Fibroblast of peridontal ligament (primary cell): ENCODE results near the gene LSP1.

Experiments
- DNase-seq: peaks from one replicate; pipeline ENCODE4 v3.0.0-alpha.2; 2010; ENCODE audit errors: extremely low read depth

LSP1 gene

GRCh38 chr11:1917523-1918435, 64.9 kb downstream of the LSP1 start:
- DNase-seq = no peak

GRCh38 chr11:1918436-1919315, 65.8 kb downstream of the LSP1 start:
- DNase-seq = no peak

- DNase-seq = no peak
Observed at GRCh38 chr11:1919391-1920127, 66.7 kb downstream of the LSP1 start, which contains the start of gene TNNT3. Gene TNNT3 (plus strand): TSS chr11:1919703. CDS start chr11:1922875, 3,172 bp downstream.

- DNase-seq = no peak
Observed at GRCh38 chr11:1920128-1920908, 67.4 kb downstream of the LSP1 start.

GRCh38 chr11:1920909-1921573, 68.2 kb downstream of the LSP1 start:
- DNase-seq = no peak

- peak; percentile 43 for DNase-seq
Observed at GRCh38 chr11:1921574-1922141, 68.8 kb downstream of the LSP1 start.

GRCh38 chr11:1922481-1923081, 69.7 kb downstream of the LSP1 start:
- no peak for DNase-seq

- no peak for DNase-seq
Observed at GRCh38 chr11:1923201-1923956, 70.5 kb downstream of the LSP1 start.

GRCh38 chr11:1924181-1924580, 71.3 kb downstream of the LSP1 start:
- no peak for DNase-seq

- no peak for DNase-seq
Observed at GRCh38 chr11:1924646-1925372, 71.9 kb downstream of the LSP1 start.

GRCh38 chr11:1925373-1926155, 72.7 kb downstream of the LSP1 start:
- DNase-seq = no peak

- no peak for DNase-seq
Observed at GRCh38 chr11:1926156-1927025, 73.5 kb downstream of the LSP1 start.

GRCh38 chr11:1927026-1927847, 74.4 kb downstream of the LSP1 start:
- DNase-seq = no peak

- no peak for DNase-seq
Observed at GRCh38 chr11:1927848-1928469, 75.1 kb downstream of the LSP1 start.

GRCh38 chr11:1928470-1928890, 75.6 kb downstream of the LSP1 start:
- no peak for DNase-seq
